A549 (cell line): Measurements from ENCODE around the gene GATAD2A. TPM values are rescaled to one million over a fixed set of nuclear protein-coding genes. Genes with fewer than 3 reads are reported as not detected.

Experiments
- ATAC-seq, 2 experiments: fragments of 200-7000 bp in 1 of 2; fragments of >200 bp in 1 of 2; cut with Nextera tagmentation in 1 of 2; cut with Tn5 transposase in 1 of 2; 3 replicates each; pipeline versions ENCODE4 v1.8.0 to v1.9.1; 2018 to 2020; ENCODE audit warnings: mild to moderate bottlenecking in 1 of 2, moderate library complexity in 1 of 2
- CTCF ChIA-PET: fragments of 300-600 bp; sonication (Branson Sonifier 250); formaldehyde crosslinking; extraction: SDS; loops from one replicate; lab custom pipeline; 2021; ENCODE audit warnings: antibody characterized with exemption, inconsistent platforms; lab: Yijun Ruan, JAX
- POLR2A ChIA-PET: fragments of 350-600 bp; formaldehyde crosslinking; extraction: SDS; loops from one replicate; lab custom pipeline; 2021; ENCODE audit warnings: antibody characterized with exemption, inconsistent platforms; lab: Yijun Ruan, JAX
- DNase-seq, 2 experiments: peaks; one replicate each; pipeline versions ENCODE4 v3.0.0 to v3.0.0-alpha.2; 2011 to 2016; ENCODE audit warnings: low read depth in 1 of 2, low spot score in 1 of 2
- FAIRE-seq: peaks from 2 replicates; lab custom pipeline; 2011; peaks lifted over from hg19 to GRCh38; lab: Jason Lieb, UNC
- H3K27ac ChIP-seq, 2 experiments: fragments of >200 bp; sonication (Bioruptor Twin); formaldehyde crosslinking; 3 replicates each; pipeline ENCODE4 v1.5.1; 2016 to 2017
- H3K4me1 ChIP-seq: fragments of >200 bp; sonication (Bioruptor Twin); formaldehyde crosslinking; 3 replicates; pipeline ENCODE4 v1.6.1; 2016
- H3K4me2 ChIP-seq: fragments of >200 bp; sonication (Bioruptor Twin); formaldehyde crosslinking; 3 replicates; pipeline ENCODE4 v1.6.1; 2016
- H3K4me3 ChIP-seq: fragments of >200 bp; sonication (Bioruptor Twin); formaldehyde crosslinking; 3 replicates; pipeline ENCODE4 v1.5.1; 2016
- H3K9me3 ChIP-seq: fragments of >200 bp; sonication (Bioruptor Twin); formaldehyde crosslinking; 3 replicates; pipeline ENCODE4 v1.6.1; 2016
- BHLHE40 ChIP-seq: IDR thresholded peaks from 2 replicates; pipeline ENCODE4 v1.6.1; 2012; ENCODE audit warnings: low read depth, low read length, inconsistent platforms
- CBX8 ChIP-seq: fragments of 200-600 bp; sonication (generic); IDR thresholded peaks from 2 replicates; pipeline ENCODE4 v1.6.1; 2016
- EHMT2 ChIP-seq: fragments of 200-600 bp; sonication (generic); IDR thresholded peaks from 2 replicates; pipeline ENCODE4 v1.6.1; 2016; ENCODE audit warnings: antibody characterized with exemption, low read depth, mild to moderate bottlenecking, moderate library complexity
- FOSB ChIP-seq: fragments of 250-450 bp; sonication (Bioruptor Pico); IDR thresholded peaks from 2 replicates; pipeline ENCODE4 v1.5.0; 2020; ENCODE audit warnings: mild to moderate bottlenecking, moderate library complexity
- FOSL2 ChIP-seq, 2 experiments: fragments of 450-650 bp in 1 of 2; fragments of >200 bp in 1 of 2; sonication (Bioruptor Twin) in 1 of 2; formaldehyde crosslinking; IDR thresholded peaks; 2 replicates each; pipeline versions ENCODE4 v1.5.0 to v1.6.1; 2016 to 2020; ENCODE audit warnings: mild to moderate bottlenecking in 1 of 2, moderate library complexity in 1 of 2
- GATA3 ChIP-seq: IDR thresholded peaks from 2 replicates; pipeline ENCODE4 v1.6.1; 2012; ENCODE audit warnings: borderline replicate concordance
- HDAC2 ChIP-seq: fragments of 200-600 bp; sonication (generic); IDR thresholded peaks from 2 replicates; pipeline ENCODE4 v1.6.1; 2016
- JUN ChIP-seq, 2 experiments: fragments of >200 bp; sonication (Bioruptor Twin); formaldehyde crosslinking; IDR thresholded peaks; 2 replicates in 1 of 2; 3 replicates in 1 of 2; pipeline ENCODE4 v1.6.1; 2016 to 2017
- KDM1A ChIP-seq: fragments of 200-600 bp; sonication (generic); IDR thresholded peaks from 2 replicates; pipeline ENCODE4 v1.6.1; 2016; ENCODE audit warnings: low read depth, mild to moderate bottlenecking
- NPAS2 ChIP-seq: fragments of 250-450 bp; sonication (Bioruptor Pico); IDR thresholded peaks from 2 replicates; pipeline ENCODE4 v1.8.0; 2022; ENCODE audit warnings: mild to moderate bottlenecking, moderate library complexity, borderline replicate concordance
- PHF8 ChIP-seq: fragments of 200-600 bp; sonication (generic); IDR thresholded peaks from 2 replicates; pipeline ENCODE4 v1.6.1; 2016; ENCODE audit warnings: low read depth, mild to moderate bottlenecking, antibody characterized with exemption, moderate library complexity, borderline replicate concordance
- REST ChIP-seq: fragments of 200-600 bp; sonication (generic); IDR thresholded peaks from 2 replicates; pipeline ENCODE4 v1.6.1; 2016; ENCODE audit warnings: antibody characterized with exemption, mild to moderate bottlenecking, moderate library complexity
- RNF2 ChIP-seq: fragments of 200-600 bp; sonication (generic); IDR thresholded peaks from 2 replicates; pipeline ENCODE4 v1.6.1; 2016; ENCODE audit warnings: low read depth, mild to moderate bottlenecking, antibody characterized with exemption, moderate library complexity, borderline replicate concordance
- TFCP2L1 ChIP-seq: fragments of 250-450 bp; sonication (Bioruptor Pico); IDR thresholded peaks from 2 replicates; pipeline ENCODE4 v1.5.0; 2021; ENCODE audit warnings: mild to moderate bottlenecking
- TP53 ChIP-seq: fragments of 250-450 bp; sonication (Bioruptor Pico); IDR thresholded peaks from 2 replicates; pipeline ENCODE4 v1.5.0; 2021; ENCODE audit warnings: mild to moderate bottlenecking, moderate library complexity
- WGBS: methylation state at CpG from one replicate; pipeline ENCODE4 v1.1.6; 2017; ENCODE audit errors: missing lambda C conversion rate; 5-methylcytosine and 5-hydroxymethylcytosine counted together
- polyA plus RNA-seq, 4 experiments: library from polyadenylated mRNA; depleted of rRNA in 3 of 4; stranded (reverse); fragments of >200 nt; fragmentation: RNase III in 1 of 4; extraction: RNeasy Plus Mini Kit Qiagen cat#74134 plus additional on column Dnase treatment in 1 of 4; gene quantifications; 2 replicates in 3 of 4; 3 replicates in 1 of 4; pipeline ENCODE4 v1.2.3, GENCODE V29; 2011 to 2017
- TF ChIP-seq, protein P1 (sequence below): fragments of 150-350 bp; IDR thresholded peaks from 2 replicates; pipeline ENCODE4 v1.6.1; 2014; ENCODE audit warnings: low read depth, mild to moderate bottlenecking, low read length
- TF ChIP-seq, protein P2 (sequence below): IDR thresholded peaks from 2 replicates; pipeline ENCODE4 v1.6.1; 2012; ENCODE audit warnings: low read depth, borderline replicate concordance
- TF ChIP-seq, protein P3 (sequence below): fragments of 450-650 bp; IDR thresholded peaks from 2 replicates; pipeline ENCODE4 v1.6.1; 2014; ENCODE audit warnings: antibody characterized with exemption

The GATAD2A gene
- polyA plus RNA-seq, 2 of the 4 experiments (the other 2 are of a cell fraction), result 25.2 to 28.9 TPM

DNA sequence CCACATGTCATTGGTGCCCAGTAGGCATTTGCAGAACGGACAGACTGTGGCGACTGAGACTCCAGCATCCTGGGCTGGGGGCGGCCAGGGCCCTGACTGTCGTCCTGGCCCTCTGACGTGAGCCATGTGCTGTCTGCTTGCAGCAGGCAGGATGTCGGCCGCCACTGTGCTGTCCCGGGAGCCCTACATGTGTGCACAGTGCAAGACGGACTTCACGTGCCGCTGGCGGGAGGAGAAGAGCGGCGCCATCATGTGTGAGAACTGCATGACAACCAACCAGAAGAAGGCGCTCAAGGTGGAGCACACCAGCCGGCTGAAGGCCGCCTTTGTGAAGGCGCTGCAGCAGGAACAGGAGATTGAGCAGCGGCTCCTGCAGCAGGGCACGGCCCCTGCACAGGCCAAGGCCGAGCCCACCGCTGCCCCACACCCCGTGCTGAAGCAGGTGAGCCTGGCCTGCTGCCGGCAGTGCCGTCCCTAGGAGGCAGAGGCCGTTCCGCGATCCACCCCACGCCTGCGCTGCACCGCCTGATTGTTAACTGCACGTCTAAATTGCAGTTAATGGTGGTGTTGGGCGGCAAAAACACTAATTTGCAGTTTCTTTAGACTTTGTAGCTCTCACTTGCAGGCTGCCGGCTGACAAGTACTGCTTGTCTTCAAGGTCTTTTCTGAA lies 95.6 kb downstream of the GATAD2A start:
- H3K27ac ChIP-seq, result no peak overlapping the region
- POLR2A ChIA-PET, result no interaction called here
- no peaks in the 10 kb centered on the region for H3K4me1 ChIP-seq
- 95% methylated on average over 18 of the region's 34 CpGs for WGBS
- ATAC-seq (no peak), FAIRE-seq (no peak), DNase-seq (no peak)
- CTCF ChIA-PET, result interaction anchor here (0.8 to 1.0 kb wide), 2 partner anchors 14 to 136 kb away, joined by 3 read pairs; partner anchors contain the start of gene TSSK6
- no peaks in the 10 kb centered on the region for H3K9me3 ChIP-seq
- H3K4me2 ChIP-seq, result no peak overlapping the region
- TF ChIP-seq TP53 (CRISPR knock-in tag) (no peak), FOSL2 (IDR thresholded peaks at IDR 0.05) (no peak), FOSL2 (CRISPR knock-in tag; IDR thresholded peaks at IDR 0.05) (no peak), HDAC2 (no peak), GATA3 (no peak), RNF2 (no peak), FOSB (CRISPR knock-in tag) (no peak), JUN (IDR thresholded peaks at IDR 0.05) (no peak), NPAS2 (no peak), CBX8 (no peak), PHF8 (no peak), BHLHE40 (no peak), EHMT2 (no peak), TFCP2L1 (CRISPR knock-in tag) (no peak), KDM1A (no peak), REST (no peak)
- TF ChIP-seq, protein P1, sequence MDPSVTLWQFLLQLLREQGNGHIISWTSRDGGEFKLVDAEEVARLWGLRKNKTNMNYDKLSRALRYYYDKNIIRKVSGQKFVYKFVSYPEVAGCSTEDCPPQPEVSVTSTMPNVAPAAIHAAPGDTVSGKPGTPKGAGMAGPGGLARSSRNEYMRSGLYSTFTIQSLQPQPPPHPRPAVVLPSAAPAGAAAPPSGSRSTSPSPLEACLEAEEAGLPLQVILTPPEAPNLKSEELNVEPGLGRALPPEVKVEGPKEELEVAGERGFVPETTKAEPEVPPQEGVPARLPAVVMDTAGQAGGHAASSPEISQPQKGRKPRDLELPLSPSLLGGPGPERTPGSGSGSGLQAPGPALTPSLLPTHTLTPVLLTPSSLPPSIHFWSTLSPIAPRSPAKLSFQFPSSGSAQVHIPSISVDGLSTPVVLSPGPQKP, result no peak
- TF ChIP-seq, protein P2, sequence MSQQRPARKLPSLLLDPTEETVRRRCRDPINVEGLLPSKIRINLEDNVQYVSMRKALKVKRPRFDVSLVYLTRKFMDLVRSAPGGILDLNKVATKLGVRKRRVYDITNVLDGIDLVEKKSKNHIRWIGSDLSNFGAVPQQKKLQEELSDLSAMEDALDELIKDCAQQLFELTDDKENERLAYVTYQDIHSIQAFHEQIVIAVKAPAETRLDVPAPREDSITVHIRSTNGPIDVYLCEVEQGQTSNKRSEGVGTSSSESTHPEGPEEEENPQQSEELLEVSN, result no peak
- TF ChIP-seq, protein P3, sequence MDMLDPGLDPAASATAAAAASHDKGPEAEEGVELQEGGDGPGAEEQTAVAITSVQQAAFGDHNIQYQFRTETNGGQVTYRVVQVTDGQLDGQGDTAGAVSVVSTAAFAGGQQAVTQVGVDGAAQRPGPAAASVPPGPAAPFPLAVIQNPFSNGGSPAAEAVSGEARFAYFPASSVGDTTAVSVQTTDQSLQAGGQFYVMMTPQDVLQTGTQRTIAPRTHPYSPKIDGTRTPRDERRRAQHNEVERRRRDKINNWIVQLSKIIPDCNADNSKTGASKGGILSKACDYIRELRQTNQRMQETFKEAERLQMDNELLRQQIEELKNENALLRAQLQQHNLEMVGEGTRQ, result no peak
- no peak overlapping the region for H3K4me3 ChIP-seq

- 95% methylated on average over 26 of the region's 26 CpGs for WGBS
- CTCF ChIA-PET, result interaction anchor here (0.8 to 1.0 kb wide), 2 partner anchors 14 to 137 kb away, joined by 3 read pairs; partner anchors contain the start of gene TSSK6
- POLR2A ChIA-PET, result no interaction called here
Measured at GRCh38 chr19:19501798-19502197, 96.3 kb downstream of the GATAD2A start.

More at GRCh38 chr19:19501798-19502197, 96.3 kb downstream of the GATAD2A start:
- H3K4me1 ChIP-seq, result no peaks in the 10 kb centered on the region
- no peaks in the 10 kb centered on the region for H3K9me3 ChIP-seq
- no peak overlapping the region for H3K4me2 ChIP-seq
- FAIRE-seq (no peak), DNase-seq (no peak), ATAC-seq (no peak)
- H3K27ac ChIP-seq, result no peak overlapping the region
- H3K4me3 ChIP-seq, result no peak overlapping the region
- TF ChIP-seq, protein P2, result no peak
